Heart right ventricle (tissue), 16 donors: ENCODE data around the gene CA10. TPM values are rescaled to one million over a fixed set of nuclear protein-coding genes. Genes with fewer than 3 reads are reported as not detected.

Experiments
- ATAC-seq, 8 donors: fragments of 200-7000 bp; cut with Tn5 transposase; one replicate each; pipeline ENCODE4 v1.9.1; 2020; ENCODE audit warnings: mild to moderate bottlenecking in 8 of 8, moderate library complexity in 8 of 8, moderate number of reproducible peaks in 1 of 8
- DNase-seq, 2 donors: peaks; one replicate each; pipeline ENCODE4 v3.0.0-alpha.2; 2020
- H3K27ac ChIP-seq, 10 donors: fragments of 200-600 bp; sonication (generic) in 2 of 10; one replicate each; pipeline versions ENCODE4 v1.5.0 to v1.8.0; 2020 to 2022; ENCODE audit warnings: mild to moderate bottlenecking in 3 of 10
- H3K27me3 ChIP-seq, 7 donors: fragments of 200-600 bp; one replicate each; pipeline ENCODE4 v1.8.0; 2021 to 2022; ENCODE audit warnings: mild to moderate bottlenecking in 2 of 7
- H3K36me3 ChIP-seq, 9 donors: fragments of 200-600 bp; sonication (generic) in 1 of 9; one replicate each; pipeline versions ENCODE4 v1.5.0 to v1.8.0; 2020 to 2022; ENCODE audit warnings: mild to moderate bottlenecking in 2 of 9
- H3K4me1 ChIP-seq, 9 donors: fragments of 200-600 bp; sonication (generic) in 1 of 9; one replicate each; pipeline versions ENCODE4 v1.5.0 to v1.8.0; 2020 to 2022; ENCODE audit warnings: mild to moderate bottlenecking in 4 of 9
- H3K4me3 ChIP-seq, 10 donors: fragments of 200-600 bp; sonication (generic) in 2 of 10; one replicate each; pipeline versions ENCODE4 v1.5.0 to v1.8.0; 2020 to 2022; ENCODE audit warnings: mild to moderate bottlenecking in 7 of 10, moderate library complexity in 2 of 10
- H3K9me3 ChIP-seq, 11 donors: fragments of 200-600 bp in 10 of 11; sonication (generic) in 2 of 11; one replicate each; pipeline versions ENCODE4 v1.5.0 to v1.8.0; 2013 to 2022; ENCODE audit warnings: mild to moderate bottlenecking in 2 of 11, control low read depth in 1 of 11, moderate library complexity in 1 of 11
- WGBS, 2 donors: extraction: QIAGEN DNeasy Blood & Tissue Kit; methylation state at CpG; one replicate each; pipeline ENCODE4 v1.1.7; 2013; ENCODE audit warnings: inconsistent platforms in 1 of 2; 5-methylcytosine and 5-hydroxymethylcytosine counted together
- intact Hi-C, 10 donors: fragments of 100-400 bp; cut with DNase I; formaldehyde crosslinking; loops; one replicate each; pipeline versions ENCODE4 v1.11.1 to v1.14.2; 2022
- polyA plus RNA-seq, 2 donors: library from polyadenylated mRNA; stranded (reverse); fragments of 200-250 nt; gene quantifications; one replicate each; pipeline ENCODE4 v1.2.3, GENCODE V29; 2013
- total RNA-seq, 10 donors: library from RNA; stranded (reverse); fragmentation: NEBNext Ultra II Directional in 3 of 10; extraction: Animal tissue kit (Norgen Biotek cat#: 25700) in 3 of 10; gene quantifications; one replicate each; pipeline versions ENCODE4 v1.2.1 to v1.2.4, GENCODE V29; 2021 to 2023
- TF ChIP-seq, protein P1 (sequence below), 9 donors: fragments of 200-600 bp; sonication (generic) in 2 of 9; IDR thresholded peaks; one replicate each; pipeline versions ENCODE4 v1.5.0 to v1.8.0; 2021 to 2022; ENCODE audit warnings: antibody characterized with exemption in 9 of 9, mild to moderate bottlenecking in 5 of 9, moderate library complexity in 1 of 9
- donor health status: Arrhythmogenic right ventricular cardiomyopathy.
- donor health status: ischemic (EF 13 %, LVEDD 7.1; RV severe dilation, severe dysfunction).
- donor health status: healthy with polysubstance abuse.
- donor health status: DM: no; HTN: yes; CAD: no.
- donor health status: DM: no; HTN: no; CAD: no.
- donor health status: ischemic (EF 25% LVEDD 6.9; RV normal size, moderate dysfunction).
- donor health status: ischemic (EF 25% LVEDD 5.7; RV mildly dilated, moderate dysfunction).
- donor health status: healthy.
- donor health status: DM: yes; HTN: yes; CAD: no.
- donor health status: Ischemic cardiomyopathy.
- donor health status: ischemic (EF 35%, LVEDD 5.7; RV mildly dilated, moderate dysfunction).
- donor health status: nonischemic (EF 11% LVEDD 7.7; RV severe dilation, severe dysfunction).
- donor health status: DM: yes; HTN: yes; CAD: no.
- donor health status: PGD.
- donor health status: ischemic (EF 29% LVEDD 5.4; RV normal size, mild dysfunction).
- donor health status: nonischemic (EF 23%, LVEDD 6.1; RV moderate dilation, normal function).

The CA10 gene
- total and polyA plus RNA-seq, 12 donors: not detected

DNA sequence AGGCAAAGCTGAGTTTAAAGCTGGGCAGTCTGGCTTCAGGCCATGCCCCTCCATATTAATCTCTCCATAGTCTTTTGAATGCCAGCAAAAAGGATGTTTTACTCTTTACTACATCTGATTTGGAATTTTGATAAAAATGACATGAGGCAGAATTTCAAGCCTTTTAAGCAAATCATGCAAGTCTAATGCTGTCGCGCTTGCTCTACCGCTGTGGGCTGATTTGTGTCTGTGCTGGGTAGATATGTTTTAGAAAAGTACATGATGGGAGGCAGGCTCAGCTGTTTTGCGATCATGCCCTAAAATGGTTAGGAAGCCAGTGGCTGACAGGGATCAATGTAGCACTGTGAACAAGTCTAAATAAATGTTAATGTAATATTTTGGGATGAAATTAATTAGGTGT lies 311.9 kb downstream of the CA10 start:
- DNase-seq: no peak
- TF ChIP-seq, protein P1, sequence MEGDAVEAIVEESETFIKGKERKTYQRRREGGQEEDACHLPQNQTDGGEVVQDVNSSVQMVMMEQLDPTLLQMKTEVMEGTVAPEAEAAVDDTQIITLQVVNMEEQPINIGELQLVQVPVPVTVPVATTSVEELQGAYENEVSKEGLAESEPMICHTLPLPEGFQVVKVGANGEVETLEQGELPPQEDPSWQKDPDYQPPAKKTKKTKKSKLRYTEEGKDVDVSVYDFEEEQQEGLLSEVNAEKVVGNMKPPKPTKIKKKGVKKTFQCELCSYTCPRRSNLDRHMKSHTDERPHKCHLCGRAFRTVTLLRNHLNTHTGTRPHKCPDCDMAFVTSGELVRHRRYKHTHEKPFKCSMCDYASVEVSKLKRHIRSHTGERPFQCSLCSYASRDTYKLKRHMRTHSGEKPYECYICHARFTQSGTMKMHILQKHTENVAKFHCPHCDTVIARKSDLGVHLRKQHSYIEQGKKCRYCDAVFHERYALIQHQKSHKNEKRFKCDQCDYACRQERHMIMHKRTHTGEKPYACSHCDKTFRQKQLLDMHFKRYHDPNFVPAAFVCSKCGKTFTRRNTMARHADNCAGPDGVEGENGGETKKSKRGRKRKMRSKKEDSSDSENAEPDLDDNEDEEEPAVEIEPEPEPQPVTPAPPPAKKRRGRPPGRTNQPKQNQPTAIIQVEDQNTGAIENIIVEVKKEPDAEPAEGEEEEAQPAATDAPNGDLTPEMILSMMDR (IDR thresholded peaks at IDR 0.05): no peak
- Histone ChIP-seq H3K4me1 (no peaks in the 10 kb centered on the region), H3K9me3 (no peaks in the 10 kb centered on the region), H3K27me3 (peaks cover 0 to 48% (median 6%) of the 10 kb centered on the region in 7 donors), H3K4me3 (no peak overlapping the region), H3K27ac (no peak overlapping the region), H3K36me3 (no peaks in the 10 kb centered on the region)
- ATAC-seq: no peak
- intact Hi-C loops: no loop called here
- WGBS, 2 donors: 93 to 94% methylated on average over 4 of the region's 4 CpGs

DNA sequence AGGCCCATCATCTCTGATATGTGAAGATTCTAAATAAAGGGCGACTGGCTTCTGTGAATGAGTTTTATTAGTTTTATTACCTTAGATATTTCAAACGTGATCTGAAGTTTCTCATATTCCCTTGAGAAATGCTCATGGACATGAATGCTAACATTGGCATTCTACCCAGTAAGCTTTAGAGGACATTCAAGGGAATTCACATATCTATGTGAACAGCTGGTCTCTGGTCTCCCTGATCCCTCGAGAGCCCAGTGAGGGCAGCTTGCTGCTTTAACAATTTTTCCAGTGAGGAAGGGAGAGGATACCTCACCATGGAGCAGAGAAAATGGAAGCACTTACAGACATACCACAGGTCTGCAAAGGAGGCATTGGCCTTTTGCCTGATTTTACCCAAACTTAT lies 312.7 kb downstream of the CA10 start:
- WGBS, 2 donors: 47 to 55% methylated on average over 3 of the region's 3 CpGs
- no peak for ATAC-seq
- TF ChIP-seq, protein P1 (IDR thresholded peaks at IDR 0.05): no peak
- Histone ChIP-seq H3K27me3 (peaks cover 0 to 44% (median 4%) of the 10 kb centered on the region in 7 donors), H3K4me1 (no peaks in the 10 kb centered on the region), H3K4me3 (no peak overlapping the region), H3K9me3 (no peaks in the 10 kb centered on the region), H3K27ac (no peak overlapping the region), H3K36me3 (no peaks in the 10 kb centered on the region)
- DNase-seq: no peak
- intact Hi-C loops: loop anchor here in 1 of 10 donors (2.0 kb wide), 1 partner anchor 17 kb away; no protein-coding TSS in a partner anchor

DNA sequence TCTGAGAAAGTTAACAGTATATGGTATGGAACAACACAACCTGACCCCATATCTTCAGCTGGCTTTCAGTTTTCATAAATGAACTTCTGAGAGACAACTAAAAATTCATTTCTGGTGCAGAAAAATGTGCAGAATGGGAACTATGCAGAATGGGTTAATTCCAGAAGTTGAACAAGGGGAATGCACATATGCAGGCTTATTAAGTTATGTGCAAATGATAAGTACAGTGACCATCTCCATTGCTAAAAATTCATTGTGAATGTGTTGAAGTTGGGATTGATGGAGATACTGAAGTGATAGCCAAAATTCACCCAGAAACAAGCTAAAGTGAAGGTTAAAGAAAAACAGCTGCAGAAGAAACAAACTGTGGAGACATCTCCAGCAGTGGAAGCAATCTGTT lies 315.8 kb downstream of the CA10 start:
- H3K4me1 ChIP-seq: no peaks in the 10 kb centered on the region
- H3K36me3 ChIP-seq: no peaks in the 10 kb centered on the region
- peaks cover 0 to 21% (median 0%) of the 10 kb centered on the region in 7 donors for H3K27me3 ChIP-seq
- TF ChIP-seq, protein P1 (IDR thresholded peaks at IDR 0.05): no peak
- H3K4me3 ChIP-seq: no peak overlapping the region
- intact Hi-C loops: no loop called here
- no peak overlapping the region for H3K27ac ChIP-seq
- DNase-seq (no peak), ATAC-seq (no peak)
- H3K9me3 ChIP-seq: no peaks in the 10 kb centered on the region

DNA sequence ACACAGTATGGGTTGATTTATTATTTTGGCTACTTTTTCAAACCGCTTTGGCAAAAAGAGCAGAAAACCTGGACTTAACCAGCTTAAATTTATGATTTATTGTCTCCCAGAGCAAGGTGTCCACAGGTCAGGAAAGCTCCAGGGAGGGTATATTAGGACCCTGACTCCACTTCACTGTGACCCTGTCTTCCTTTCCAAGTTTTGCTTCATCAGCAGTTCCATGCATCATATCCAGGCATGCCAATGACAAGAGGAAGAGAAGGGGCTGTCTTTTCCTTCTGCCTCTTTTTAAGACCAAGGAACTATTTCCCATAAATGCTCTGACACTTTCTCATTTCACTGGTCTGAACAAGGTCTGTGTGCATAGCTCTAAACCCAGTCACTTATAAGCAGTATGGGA lies 316.8 kb downstream of the CA10 start:
- Histone ChIP-seq H3K27me3 (peaks cover 0 to 18% (median 0%) of the 10 kb centered on the region in 7 donors), H3K36me3 (no peaks in the 10 kb centered on the region), H3K4me3 (no peak overlapping the region), H3K9me3 (no peaks in the 10 kb centered on the region), H3K4me1 (no peaks in the 10 kb centered on the region), H3K27ac (no peak overlapping the region)
- TF ChIP-seq, protein P1 (IDR thresholded peaks at IDR 0.05): no peak
- intact Hi-C loops: no loop called here
- DNase-seq (no peak), ATAC-seq (no peak)
- 63 to 75% methylated on average over 1 of the region's 1 CpG for WGBS, 2 donors
